GM19455 (cell line): ENCODE data around the gene MRPL52.
"Not testable (repeated sequence)": the region's sequence is repeated elsewhere in the genome, so short reads cannot be mapped to it uniquely, and the experiment has no call there.

Experiments
- ATAC-seq: cut with Tn5 transposase; IDR thresholded peaks from one replicate; pipeline ENCODE4 v1.9.1; 2021; ENCODE audit not compliant: unreplicated experiment

The MRPL52 gene

DNA sequence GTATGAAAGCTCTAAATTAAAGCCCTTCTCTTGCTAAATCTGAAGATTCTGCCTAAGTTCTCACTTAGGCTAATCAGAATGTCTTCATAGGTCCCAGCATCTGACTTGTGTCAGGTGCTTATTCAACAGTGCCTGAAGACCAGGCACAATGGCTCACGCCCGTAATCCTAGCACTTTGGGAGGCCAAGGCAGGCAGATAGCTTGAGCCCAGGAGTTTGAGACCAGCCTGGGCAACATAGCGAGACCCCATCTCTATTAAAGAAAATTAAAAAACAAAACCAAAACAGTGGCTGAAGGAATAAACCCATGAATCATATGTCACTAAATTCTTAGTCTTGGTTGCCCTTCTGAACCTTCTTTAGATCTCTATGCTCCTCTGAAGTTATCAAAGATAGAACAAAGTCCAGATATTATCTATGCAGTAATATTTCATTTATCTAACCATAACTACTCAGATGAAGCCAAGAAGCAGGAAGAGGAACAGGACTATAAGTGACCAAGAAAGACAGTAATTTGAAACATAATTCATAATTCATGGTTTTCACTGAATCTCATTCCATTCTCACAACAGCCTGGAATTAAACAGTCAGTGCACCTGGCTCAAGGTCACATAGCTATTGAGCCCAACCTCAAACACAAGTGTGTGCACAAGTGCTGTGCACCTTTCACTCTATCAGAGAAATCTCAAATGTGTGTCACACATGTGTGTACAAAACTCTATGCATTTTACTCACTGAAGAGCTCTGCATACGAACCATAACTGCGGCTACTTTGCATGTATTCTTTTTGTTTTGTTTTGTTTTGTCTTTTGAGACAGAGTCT lies 21.1 kb upstream of the MRPL52 start:
- ATAC-seq: no peak

DNA sequence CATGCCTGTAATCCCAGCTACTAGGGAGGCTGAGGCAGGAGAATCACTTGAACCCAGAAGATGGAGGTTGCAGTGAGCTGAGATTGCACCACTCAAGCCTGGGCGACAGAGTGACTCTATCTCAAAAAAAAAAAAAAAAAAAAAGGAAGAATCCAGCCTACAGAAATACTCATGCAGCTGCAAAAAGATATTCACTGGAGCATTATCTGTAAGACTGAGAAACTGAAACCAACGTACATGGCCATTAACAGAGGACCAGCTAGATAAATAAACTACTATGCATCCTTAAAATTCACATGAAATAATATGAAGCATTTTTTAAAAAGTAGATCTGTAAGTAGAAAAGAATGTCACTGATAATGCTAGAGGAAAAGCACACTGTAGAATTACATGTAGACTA lies 18.0 kb upstream of the MRPL52 start:
- ATAC-seq: no peak

DNA sequence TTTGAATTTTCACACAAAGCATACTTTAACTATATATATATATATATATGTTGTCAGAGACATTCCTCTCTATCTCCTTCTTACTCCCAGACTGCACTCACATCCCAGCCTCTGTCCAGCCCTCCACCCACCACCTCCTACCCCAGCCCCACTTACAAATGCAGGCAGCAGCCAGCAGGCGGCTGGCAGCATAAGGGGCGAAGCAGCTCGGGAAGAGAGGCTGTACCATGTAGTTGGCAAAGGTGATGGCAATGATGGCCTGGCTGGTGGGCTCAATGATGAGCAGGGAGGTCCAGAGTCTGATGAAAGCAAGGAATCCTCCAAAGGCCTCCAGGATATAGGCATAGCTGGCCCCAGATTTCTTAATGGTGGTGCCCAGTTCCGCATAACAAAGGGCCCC lies 16.9 kb upstream of the MRPL52 start:
- ATAC-seq: no peak

DNA sequence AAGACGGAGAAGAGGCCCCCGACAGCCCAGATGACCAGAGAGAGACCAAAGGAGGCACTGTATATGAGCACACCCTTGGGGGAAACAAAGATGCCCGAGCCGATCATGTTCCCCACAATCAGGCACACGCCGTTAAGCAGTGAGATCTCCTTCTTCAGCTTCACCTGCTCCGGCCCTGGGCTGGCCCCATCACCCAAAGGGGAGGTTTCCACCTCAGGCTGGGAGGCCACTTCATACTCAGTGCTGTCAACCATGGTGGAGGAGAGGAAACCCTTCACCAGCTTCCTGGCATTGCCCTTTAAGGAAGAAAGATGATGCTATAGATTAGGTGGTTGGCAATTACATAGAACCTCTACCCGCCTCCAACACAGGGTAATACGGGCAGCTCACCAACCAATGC lies 16.5 kb upstream of the MRPL52 start:
- ATAC-seq: no peak

DNA sequence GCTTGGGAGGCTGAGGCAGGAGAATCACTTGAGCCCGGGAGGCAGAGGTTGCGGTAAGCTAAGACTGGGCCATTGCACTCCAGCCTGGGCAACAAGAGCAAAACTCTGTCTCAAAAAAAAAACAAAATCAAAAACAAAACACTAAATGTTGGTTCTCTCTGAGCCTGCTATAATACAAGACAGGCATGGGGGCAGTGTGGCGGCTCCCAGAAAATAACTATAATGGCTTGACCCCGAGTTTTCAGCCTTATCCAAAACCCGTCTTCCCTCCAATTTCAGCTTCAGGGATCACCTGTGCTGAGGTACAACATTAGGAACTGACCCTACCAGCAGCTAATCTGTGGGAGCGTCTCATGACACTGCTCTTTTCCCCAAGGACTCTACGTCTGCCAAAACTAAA lies 15.3 kb upstream of the MRPL52 start:
- ATAC-seq: no peak

DNA sequence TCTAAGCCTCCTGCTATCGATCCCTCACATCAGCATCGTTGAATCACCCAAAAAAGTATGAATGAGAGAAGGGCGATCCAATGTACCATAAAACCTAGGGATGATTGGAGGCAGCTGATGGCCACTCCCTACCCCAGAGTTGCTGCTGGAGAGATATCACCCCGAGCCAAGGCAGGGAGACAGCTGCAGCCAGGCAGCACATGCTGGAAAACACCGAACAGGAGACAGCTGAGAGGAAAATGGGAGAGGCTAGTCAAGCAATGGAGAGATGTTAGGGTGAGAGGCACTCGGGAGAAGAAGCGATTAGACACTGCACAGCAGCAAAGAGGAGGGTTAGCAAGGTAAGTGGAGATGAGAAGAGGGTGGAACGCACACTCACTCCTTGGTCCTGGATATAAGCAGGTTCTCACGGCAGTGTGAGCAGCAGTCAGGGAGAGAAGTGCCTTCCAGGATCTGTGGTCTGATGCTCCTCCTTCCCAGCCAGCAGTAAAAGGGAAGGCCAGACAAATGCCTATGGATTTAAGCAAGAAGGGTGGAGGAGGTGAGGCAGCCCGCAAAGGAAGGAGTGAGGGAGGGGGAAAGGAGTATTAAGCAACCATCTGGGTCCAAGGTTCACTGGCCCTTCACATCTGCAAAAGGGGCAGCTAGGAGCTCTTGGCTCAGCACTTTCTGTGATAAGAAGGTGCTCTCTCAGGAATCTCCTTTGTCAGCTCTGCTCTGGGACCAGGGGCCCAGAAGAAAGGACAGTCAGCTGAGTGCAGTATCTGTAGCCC lies 14.6 kb upstream of the MRPL52 start, which contains the start of gene SLC7A7:
Gene SLC7A7 (minus strand): TSS at position 495 of the 773 bp plus-strand sequence. CDS start 2,037 bp downstream, outside the sequence.
- ATAC-seq: no peak

DNA sequence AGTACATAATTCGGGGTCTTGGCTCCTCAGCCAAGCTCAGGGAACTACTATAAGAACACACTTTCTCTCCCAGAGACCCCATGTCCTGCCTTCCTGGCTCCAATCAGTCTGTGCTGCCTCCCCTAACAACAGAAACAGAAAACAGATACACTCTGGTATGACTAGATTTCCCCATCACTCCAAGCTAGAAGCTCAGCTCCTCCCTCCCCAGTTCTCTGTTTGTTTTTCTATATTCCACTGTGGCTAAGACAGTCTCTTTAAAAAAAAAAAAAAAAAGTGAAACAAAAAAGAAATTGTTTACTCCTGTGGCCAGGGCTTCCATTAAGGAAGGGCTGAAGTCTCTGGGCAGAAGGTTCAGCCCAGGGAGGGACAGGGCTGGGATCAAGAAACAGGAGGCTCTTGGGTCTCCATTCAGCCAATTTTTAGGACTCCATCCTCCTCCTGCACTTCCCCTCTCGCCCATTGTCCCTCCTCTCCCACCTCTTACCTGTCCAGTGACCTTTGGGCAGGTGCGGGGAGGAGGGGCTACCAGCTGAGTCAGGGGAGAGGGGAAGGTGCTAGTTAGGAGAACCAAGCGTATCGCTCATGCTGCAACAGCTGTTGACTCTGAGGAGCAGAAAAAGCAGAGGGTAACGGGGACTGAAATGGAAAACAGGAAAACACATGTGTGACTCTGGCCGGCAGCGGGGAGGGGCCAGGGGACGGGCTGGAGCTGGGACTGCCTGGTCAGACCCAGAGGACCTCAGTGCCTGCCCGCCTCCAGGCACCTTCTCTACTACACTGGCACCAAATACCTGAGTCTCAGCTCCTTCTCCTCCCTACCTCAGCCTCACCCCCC lies 10.3 kb upstream of the MRPL52 start:
- no peak for ATAC-seq

DNA sequence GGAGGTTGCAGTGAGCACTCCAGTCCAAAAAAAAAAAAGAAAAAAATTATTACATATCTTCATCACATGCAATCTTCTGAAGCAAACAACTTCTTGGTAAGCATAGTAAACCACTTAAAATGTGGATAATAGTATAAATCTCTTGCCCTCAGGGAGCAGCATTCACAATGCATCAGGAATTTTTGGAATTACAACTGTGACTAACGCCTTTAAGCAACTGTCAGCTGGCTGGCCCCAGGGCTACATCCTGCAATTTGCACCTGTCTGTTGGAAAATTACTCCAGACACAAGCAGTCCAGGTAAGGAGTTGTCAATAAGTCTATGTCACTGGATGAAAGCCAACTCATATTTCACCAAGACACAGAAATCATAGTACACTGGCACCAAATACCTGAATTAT lies 9.0 kb upstream of the MRPL52 start:
- ATAC-seq: no peak

DNA sequence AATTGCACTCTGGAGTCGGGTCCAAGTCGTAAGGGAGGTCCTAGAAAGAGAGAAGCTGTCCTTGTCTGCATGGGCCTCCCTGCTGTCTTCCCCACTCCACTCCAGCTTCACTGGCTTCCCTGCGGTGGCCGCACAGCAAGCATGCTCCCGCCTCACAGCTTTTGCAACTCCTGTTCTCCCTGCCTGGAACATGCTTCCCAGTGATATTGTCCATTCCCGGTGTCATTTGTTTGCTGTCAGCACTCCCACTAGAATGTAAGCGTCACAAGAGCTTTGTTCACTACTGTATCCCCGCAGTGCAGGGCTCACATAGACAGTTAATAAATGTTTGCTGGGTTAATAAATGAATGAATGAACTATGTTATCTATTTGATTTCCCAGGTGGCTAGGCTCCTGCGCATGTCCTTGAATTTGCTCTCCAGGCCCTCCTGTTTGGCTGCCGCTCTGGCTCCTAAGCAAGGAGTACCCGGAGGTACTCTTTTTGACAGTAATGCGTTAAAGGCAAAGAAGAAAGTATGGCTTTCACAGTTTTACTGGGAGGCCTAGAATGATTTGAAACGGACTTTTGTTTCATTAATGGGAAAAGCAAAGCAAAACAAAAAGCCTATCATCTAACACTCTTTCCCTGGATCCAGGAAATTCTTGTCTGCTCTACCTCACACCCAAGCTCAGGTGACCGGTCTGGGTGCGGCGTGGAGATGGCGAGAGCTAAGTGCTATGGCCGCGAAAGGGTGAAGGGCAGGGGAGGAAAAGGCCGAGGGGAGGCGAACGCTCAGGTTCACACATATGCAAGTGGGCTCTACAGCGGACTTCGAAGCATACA lies 8.3 kb upstream of the MRPL52 start:
- ATAC-seq: no peak

DNA sequence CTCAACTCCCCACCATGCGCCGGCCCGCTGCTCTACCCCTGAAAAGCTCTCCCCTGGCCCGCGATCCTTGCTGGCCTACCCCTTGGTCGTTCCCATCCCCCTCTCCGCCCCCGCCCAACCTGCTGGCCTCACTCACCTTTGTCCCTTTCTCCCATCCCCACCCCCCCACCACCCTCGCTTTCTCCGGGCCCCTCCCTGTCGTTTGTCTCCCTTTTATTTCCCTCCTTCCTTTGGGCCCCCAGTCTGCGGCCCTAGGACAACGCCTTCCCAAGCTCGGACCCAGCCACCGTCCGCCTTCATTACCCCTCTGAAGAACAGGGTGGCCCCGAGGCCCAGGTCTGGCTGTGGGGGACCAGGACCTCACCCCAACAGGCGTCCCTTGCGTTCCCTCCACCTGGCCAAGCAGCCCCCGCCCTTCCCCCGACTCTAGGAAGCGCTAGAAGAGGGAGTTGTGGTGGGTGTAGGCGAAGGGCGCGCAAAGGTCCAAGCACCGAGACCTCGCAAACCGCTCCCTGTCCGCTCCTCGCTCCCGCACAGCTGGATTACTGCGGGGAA lies 7.6 kb upstream of the MRPL52 start:
- ATAC-seq: no peak

DNA sequence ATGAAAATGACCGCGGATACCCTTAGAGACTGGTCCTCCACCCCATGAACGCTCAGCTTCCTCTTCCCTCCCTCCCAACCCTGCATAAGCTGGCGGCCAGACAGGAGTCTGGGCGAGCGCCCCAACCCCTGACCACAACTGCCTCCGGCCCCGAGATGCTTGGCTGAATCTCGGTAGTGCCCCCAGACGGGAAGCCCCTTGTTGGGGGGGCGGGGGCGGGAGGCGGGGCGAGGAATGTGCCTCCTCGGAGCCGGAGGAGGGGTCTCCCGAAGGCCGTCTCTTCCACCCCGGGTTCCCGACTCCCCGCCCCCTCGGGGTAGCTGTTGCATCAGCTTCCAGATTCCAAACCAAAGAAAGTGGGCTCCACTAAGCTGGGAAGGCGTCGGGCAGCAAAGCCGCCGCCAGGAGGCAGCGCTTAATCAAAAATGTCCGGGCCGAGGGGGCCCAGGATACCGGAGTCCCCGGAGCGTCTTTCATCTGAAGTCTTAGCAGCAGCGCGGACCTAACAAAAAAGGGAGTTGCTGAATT lies 7.1 kb upstream of the MRPL52 start:
- ATAC-seq: peak; percentile 60

DNA sequence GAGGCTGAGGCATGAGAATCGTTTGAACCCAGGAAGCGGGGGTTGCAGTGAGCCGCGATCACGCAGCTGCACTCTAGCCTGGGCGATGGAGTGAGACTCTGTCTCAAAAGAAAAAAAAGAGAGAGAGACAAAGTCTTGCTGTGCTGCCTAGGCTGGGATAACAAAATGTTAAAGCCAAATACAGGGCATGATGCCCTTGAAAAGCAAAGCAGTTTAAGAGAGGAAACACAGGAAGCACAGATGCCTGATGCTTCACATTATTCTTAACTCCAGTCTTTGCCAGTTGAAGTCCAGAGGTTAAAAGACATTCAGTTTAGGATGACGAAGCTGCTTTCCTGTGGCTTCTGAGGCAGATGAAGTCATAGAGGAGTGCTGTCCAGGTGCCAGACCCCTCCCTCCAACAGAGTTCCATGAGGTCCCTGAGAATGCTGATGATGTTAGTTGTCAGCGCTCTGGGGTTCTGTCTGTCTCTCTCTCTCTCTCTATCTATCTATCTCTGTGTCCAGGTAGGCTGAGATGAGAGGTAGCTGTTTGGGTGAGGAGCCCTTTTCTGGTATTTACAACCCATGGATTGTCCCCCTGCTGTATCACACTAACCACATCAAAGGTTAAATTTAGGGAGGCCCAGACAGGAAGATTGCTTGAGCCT lies 4.9 kb upstream of the MRPL52 start:
- no peak for ATAC-seq

DNA sequence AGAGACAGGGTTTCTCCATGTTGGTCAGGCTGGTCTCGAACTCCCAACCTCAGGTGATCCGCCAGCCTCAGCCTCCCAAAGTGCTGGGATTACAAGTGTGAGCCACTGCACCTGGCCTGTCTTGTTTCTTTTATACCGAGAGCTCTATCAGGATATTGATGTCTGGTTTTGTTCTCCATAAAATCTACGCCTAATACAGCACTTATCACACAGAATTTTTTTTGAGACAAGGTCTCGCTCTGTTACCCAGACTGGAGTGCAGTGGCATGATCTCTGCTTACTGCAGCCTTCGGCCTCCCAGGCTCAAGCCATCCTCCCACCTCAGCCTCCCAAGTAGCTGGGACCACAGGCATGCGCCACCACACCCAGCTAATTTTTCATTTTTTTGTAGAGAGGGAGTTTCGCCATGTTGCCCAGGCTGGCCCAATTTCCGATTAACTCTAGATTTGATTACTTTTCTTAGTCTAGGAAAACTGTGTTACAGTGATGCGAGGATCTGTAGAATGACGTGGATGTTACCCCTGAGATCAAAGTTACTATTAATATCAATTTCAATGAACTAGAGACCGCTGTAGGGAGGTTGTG lies 519 bp upstream of the MRPL52 start:
- ATAC-seq: not testable (repeated sequence)

DNA sequence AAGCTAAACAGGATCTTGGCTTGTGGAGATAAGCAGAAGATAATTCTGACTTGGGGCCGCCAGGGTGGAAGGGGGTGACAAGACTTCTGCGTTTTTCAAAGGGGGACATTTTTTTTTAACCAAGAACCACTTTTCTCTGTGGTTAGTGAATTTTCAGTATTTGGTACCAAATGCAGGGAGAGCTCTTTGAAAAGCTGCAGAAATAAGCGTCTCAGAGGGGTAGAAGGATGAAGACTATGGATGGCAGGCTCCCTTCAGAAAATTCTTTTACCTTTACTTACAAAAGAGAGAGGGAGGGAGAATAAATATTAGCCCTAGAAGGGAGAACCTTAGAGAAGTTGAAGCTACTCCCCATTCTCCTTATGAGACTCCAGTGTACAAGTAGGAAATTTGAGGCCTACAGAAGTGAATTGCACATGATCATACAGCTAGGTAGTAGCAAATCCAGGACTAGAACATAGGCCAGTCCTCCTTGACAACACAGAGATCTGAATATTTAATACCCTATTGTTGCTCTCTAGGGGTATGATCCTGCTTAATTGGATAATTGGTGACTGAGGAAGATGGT lies 840 bp downstream of the MRPL52 start:
- no peak for ATAC-seq

DNA sequence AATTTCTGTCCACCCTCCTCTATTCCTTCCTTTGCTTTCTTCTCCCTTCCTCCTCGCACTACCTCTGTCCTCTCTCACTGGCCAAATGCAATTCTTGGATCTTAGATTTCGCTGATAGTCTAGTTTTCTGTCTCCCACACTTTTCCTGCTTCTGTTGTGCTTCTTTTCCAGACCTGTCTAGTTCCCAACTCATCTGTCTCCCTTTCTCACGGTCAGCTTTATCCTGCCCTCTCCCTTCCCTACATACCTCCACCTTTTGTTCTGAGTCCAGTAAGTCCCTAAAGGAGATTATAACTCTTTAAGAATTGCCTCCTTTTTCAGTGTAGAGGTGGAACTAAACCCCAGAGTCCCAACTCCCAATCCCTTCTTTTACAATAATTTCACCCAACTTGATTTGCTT lies 5.8 kb downstream of the MRPL52 start:
- no peak for ATAC-seq

DNA sequence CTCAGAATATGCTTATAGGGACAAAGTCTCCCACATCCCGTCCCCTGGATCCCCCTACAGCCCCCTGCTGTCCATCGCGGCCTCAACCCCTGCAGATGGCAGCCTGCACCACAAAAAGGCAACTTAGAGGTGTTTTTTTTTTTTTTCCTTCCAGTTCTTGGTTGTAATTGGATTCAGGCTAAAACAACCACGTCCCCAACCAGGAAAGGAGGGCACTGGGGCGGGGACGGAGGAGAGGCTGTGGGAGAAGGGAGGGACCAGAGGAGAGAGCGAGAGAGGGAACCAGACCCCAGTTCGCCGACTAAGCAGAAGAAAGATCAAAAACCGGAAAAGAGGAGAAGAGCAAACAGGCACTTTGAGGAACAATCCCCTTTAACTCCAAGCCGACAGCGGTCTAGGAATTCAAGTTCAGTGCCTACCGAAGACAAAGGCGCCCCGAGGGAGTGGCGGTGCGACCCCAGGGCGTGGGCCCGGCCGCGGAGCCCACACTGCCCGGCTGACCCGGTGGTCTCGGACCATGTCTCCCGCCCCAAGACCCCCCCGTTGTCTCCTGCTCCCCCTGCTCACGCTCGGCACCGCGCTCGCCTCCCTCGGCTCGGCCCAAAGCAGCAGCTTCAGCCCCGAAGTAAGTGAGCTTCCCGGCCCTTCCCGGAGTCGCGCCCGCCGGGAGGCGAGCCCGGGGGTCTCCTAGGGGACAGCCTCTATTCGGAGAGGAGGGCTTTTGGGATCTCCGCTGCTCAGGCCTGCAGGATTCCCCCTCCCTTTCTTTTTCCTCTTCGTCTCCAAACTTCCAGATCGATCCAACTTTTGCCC lies 6.8 kb downstream of the MRPL52 start, which contains the start of gene MMP14:
Gene MMP14 (plus strand): TSS at position 285 of the 813 bp plus-strand sequence. CDS start 233 bp downstream, at position 518.
- ATAC-seq: no peak

DNA sequence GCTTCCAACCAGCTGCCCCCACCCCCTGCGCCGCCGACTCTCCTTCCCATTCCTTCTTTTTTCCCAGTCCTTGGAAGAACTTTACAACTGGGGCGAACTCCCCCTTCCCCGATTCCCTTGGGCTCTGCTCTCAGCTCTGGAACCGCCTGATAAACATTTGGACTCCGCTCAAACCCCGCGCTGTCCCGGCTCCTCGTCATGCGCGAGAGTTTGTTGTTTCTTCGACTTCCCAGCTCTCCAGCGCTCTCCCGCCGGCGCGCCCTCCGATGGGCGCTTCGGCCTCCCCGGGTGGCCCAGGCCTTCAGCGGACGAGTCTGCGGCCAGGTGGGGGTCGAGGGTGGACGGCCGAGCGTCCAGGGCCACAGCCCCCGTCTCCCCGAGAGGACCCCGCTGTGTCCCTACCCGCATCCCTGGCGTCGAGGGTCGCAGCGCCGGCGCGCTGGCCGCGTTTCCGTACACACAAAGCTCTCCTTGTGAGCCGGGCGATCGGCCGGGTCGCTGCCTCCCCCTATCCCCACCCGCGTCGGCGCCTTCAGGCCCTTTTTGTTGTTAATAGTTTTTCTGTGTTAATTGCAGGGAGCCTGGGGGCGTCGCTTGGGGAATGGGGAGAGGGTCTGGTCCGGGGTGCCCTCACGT lies 7.5 kb downstream of the MRPL52 start:
- no peak for ATAC-seq
